ENCODE measurements around the gene IL17RD.

IL17RD gene

DNA sequence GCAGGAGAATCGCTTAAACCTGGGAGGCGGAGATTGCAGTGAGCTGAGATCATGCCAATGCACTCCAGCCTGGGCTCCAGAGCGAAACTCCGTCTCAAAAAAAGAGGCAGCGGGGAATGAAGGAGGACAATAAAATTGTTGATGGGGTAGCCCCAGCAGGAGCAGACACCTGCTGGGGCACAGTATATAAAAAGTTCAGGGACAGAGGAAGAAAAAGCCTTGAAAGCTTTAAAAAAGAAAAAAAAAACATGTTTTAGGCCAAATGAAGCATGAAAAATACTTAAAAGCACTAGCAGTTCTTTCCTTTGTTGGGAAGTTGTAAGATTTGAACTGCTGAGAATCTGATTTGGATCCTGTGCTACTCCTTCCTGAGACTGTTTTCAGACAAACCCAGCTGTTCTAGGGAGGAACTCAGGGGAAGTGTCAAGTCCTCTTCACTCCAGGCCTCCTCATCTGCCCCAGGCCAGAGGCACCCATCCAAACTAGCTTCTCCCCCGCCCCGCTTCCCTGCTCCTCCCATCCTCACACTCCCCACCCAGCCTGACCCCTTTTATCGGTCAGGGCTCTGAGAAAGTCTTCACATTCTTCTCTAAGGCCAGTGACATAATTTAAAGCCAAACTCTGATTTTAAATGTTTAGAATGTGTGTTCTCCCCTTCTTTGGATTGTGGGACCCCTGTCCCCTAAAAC lies 4.9 kb downstream of the IL17RD start:
- no peak for DNase-seq (ENCODE audit: low read depth)
- H3K4me3 ChIP-seq (ENCODE audit: low read depth, low read length) = no peak overlapping the region
- TF ChIP-seq, protein P1, sequence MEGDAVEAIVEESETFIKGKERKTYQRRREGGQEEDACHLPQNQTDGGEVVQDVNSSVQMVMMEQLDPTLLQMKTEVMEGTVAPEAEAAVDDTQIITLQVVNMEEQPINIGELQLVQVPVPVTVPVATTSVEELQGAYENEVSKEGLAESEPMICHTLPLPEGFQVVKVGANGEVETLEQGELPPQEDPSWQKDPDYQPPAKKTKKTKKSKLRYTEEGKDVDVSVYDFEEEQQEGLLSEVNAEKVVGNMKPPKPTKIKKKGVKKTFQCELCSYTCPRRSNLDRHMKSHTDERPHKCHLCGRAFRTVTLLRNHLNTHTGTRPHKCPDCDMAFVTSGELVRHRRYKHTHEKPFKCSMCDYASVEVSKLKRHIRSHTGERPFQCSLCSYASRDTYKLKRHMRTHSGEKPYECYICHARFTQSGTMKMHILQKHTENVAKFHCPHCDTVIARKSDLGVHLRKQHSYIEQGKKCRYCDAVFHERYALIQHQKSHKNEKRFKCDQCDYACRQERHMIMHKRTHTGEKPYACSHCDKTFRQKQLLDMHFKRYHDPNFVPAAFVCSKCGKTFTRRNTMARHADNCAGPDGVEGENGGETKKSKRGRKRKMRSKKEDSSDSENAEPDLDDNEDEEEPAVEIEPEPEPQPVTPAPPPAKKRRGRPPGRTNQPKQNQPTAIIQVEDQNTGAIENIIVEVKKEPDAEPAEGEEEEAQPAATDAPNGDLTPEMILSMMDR (IDR thresholded peaks at IDR 0.05; ENCODE audit: control insufficient read depth, extremely low read depth, insufficient read depth) = no peak

DNA sequence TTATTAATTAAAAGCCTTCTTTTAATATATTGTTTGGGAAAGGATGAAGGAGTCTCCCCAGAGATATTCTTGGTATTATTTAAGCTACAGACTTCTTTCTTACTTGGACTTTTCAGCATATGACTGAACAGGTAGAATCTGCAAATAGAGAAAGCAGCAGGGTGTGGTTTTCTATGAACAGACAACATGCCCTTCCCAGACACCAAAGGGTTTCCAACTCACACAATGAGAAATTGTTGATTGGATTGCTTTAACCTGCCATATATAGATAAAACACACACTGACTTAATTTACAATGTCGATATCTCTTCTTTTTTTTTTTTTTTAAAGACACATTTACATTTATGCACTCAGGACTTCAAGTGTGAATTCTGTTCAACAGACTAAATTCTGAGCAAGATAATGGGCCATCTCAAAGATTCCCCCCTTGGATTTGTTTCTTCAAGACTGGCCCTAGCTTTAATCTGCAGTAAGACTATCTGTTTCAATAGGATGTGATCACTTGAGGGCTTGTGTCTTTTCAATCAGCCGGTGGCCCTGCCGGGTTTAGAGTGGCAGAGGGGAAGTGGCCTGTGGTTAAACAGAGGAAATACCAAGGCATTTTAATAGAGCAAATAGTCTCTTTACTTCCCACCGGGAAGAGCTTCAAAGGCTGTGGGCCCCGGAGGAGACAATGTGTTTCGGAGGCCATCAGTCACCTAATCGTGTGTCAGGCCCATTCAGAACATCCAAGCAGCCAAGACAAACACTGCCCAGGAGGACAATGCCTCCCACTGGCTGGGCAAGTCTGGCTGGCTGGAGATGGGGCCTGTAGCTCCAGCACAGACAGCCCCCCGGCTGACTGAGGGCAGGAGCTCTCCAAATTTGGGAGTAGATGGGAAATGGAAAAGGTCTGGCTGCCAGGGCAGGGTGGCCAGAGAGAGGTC lies 6.1 kb downstream of the IL17RD start:
- TF ChIP-seq, protein P1 (IDR thresholded peaks at IDR 0.05; ENCODE audit: control insufficient read depth, extremely low read depth, insufficient read depth) = no peak
- DNase-seq (ENCODE audit: low read depth) = no peak
- H3K4me3 ChIP-seq (ENCODE audit: low read depth, low read length) = no peak overlapping the region

DNA sequence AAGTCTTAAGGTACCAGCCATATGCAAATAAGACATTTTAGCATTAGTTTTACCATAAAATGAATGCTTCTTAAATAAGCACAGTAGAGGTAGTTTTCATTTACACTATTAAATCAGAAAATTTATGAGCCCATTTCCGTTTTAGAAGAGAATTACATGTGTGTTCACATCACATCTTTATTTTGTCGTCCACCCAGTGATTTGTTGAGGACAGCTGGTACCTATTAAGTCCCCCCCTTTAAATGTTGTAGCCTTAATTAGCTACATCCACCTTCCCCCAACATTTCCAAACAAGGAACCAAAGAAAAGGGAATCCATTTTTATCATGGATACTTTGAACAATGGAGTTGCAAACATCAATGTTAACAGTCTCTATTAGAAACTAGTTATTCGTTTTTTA lies 6.8 kb downstream of the IL17RD start:
- H3K4me3 ChIP-seq (ENCODE audit: low read depth, low read length) = no peak overlapping the region
- TF ChIP-seq, protein P1 (IDR thresholded peaks at IDR 0.05; ENCODE audit: control insufficient read depth, extremely low read depth, insufficient read depth) = no peak
- DNase-seq (ENCODE audit: low read depth) = no peak

DNA sequence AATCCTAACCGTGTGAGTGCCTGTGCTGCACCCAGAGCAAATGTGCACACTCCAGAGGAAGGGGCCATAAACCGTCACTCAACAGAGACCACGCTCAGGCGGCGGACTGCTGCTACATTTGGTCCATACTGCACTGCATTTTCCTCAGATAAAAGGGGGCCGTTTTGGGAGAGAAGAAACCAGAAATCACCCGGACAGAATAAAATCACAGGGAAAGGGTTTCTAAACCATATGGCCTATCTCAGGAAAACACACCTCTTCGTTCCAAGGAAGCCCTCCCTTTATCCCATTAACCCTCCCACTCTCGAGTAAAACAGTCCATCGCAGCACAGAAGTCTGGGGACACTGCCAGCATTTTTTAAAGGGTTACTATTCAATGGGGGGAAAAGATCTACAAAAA lies 7.6 kb downstream of the IL17RD start:
- TF ChIP-seq, protein P1 (IDR thresholded peaks at IDR 0.05; ENCODE audit: control insufficient read depth, extremely low read depth, insufficient read depth) = no peak
- DNase-seq (ENCODE audit: low read depth) = no peak
- H3K4me3 ChIP-seq (ENCODE audit: low read depth, low read length) = no peak overlapping the region

DNA sequence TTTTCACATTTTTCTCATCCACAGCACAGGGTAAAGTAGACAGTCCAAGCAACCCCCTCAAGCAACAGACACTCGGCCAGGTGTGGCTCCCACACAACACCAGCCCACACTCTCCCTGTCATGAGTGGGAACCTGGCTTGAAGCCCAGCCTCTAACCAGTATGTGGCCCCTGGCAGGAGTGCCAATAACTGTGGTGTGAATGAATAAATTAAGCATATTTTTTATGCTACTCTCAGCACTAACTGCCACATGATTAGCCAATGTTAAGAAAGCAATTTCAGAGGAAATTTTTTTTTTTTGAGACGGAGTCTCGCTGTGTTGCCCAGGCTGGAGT lies 9.9 kb downstream of the IL17RD start:
- no peak overlapping the region for H3K4me3 ChIP-seq (ENCODE audit: low read depth, low read length)
- TF ChIP-seq, protein P1 (IDR thresholded peaks at IDR 0.05; ENCODE audit: control insufficient read depth, extremely low read depth, insufficient read depth) = no peak
- no peak for DNase-seq (ENCODE audit: low read depth)

DNA sequence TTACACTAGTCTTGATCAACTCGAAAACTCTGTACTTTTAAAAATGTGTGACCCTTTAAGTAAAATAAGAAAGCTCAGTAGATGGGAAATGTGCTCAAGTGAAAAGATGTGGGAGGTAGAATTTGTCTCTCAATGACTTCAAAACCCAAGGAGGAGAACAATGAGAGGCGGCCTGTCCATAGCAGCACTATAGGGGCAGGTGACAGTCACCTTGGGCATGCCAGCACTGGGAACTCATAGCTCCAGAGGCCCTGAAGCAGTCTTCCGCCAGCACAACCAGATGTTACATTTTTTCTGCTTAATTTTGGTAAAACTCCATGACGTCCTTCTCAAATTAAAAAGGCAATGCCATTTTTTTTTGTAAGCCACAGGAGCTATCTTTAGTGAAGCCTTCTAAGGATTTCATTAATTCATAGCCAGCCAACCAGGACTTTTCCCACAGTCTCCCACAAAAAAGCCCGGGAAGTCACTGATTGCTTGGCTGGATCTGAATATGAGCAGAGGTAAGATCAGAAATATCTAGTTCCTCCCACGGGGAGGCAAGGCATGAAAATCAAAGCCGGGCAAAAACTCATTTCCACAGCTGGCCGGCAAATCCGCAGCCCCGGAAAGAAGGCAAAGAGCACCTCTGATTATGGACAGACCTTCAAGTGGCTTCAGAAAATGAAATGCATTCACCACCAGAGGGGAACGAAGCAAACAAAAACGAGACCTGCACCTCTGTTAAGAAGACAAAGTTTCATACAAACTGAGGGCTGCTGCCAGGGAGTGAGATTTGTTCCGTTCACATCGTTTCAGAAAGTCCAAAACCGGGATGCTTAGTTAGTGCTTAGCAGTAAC lies 10.5 kb downstream of the IL17RD start:
- TF ChIP-seq, protein P1 (IDR thresholded peaks at IDR 0.05; ENCODE audit: control insufficient read depth, extremely low read depth, insufficient read depth) = no peak

More for the DNA sequence above, 10.5 kb downstream of the IL17RD start:
- no peak for DNase-seq (ENCODE audit: low read depth)
- H3K4me3 ChIP-seq (ENCODE audit: low read depth, low read length) = no peak overlapping the region
